PC-9 (cell line): Measurements from ENCODE around the gene HOMER2. TPM values are rescaled to one million over a fixed set of nuclear protein-coding genes. Genes with fewer than 3 reads are reported as not detected.

Source experiments
- BruUV-seq: library from RNA; stranded (reverse); fragments of 400-500 nt; replicated peaks from 2 replicates; lab custom pipeline; 2021; lab: Mats Ljungman, UMichigan
- CTCF ChIA-PET: fragments of 300-600 bp; sonication (Branson Sonifier 250); formaldehyde crosslinking; loops from one replicate; lab custom pipeline; 2022; ENCODE audit warnings: antibody characterized with exemption; lab: Charles Lee
- POLR2A ChIA-PET: fragments of 300-600 bp; sonication (Branson Sonifier 250); formaldehyde crosslinking; loops from one replicate; lab custom pipeline; 2022; ENCODE audit warnings: antibody characterized with exemption; ENCODE audit not compliant: unreplicated experiment; lab: Charles Lee
- DNase-seq, 2 experiments: peaks; one replicate each; pipeline versions ENCODE4 v3.0.0 to v3.0.0-alpha.2; 2015 to 2022; ENCODE audit warnings: mixed read lengths in 1 of 2
- H2AFZ ChIP-seq: fragments of 200-600 bp; sonication (generic); 2 replicates; pipeline ENCODE4 v1.8.1; 2017; ENCODE audit warnings: antibody characterized with exemption
- H3F3A ChIP-seq: fragments of 200-600 bp; sonication (generic); 2 replicates; pipeline ENCODE4 v1.8.1; 2017; ENCODE audit warnings: antibody characterized with exemption, mild to moderate bottlenecking, low read depth; ENCODE audit not compliant: insufficient read depth
- H3K27ac ChIP-seq: fragments of 200-600 bp; sonication (generic); 2 replicates; pipeline ENCODE4 v1.6.1; 2016; ENCODE audit warnings: mixed run types
- H3K27me3 ChIP-seq: fragments of 200-600 bp; sonication (generic); 2 replicates; pipeline ENCODE4 v1.6.1; 2016; ENCODE audit warnings: low read depth, mixed run types; ENCODE audit not compliant: insufficient read depth
- H3K36me3 ChIP-seq: fragments of 200-600 bp; sonication (generic); 2 replicates; pipeline ENCODE4 v1.6.1; 2016; ENCODE audit warnings: low read depth, mixed run types
- H3K4me1 ChIP-seq: fragments of 200-600 bp; sonication (generic); replicated peaks from 2 replicates; pipeline ENCODE4 v1.6.1; 2016; ENCODE audit warnings: mixed run types; ENCODE audit not compliant: insufficient read depth
- H3K4me2 ChIP-seq: fragments of 200-600 bp; sonication (generic); 2 replicates; pipeline ENCODE4 v1.6.1; 2017; ENCODE audit warnings: mixed run types
- H3K4me3 ChIP-seq: fragments of 200-600 bp; sonication (generic); 2 replicates; pipeline ENCODE4 v1.6.1; 2016; ENCODE audit warnings: mixed run types
- H3K79me2 ChIP-seq: fragments of 200-600 bp; sonication (generic); 2 replicates; pipeline ENCODE4 v1.6.1; 2017; ENCODE audit warnings: low read depth, mixed run types
- H3K9me2 ChIP-seq: fragments of 200-600 bp; sonication (generic); 2 replicates; pipeline ENCODE4 v1.8.1; 2017; ENCODE audit warnings: mild to moderate bottlenecking; ENCODE audit not compliant: insufficient read depth
- H3K9me3 ChIP-seq: fragments of 200-600 bp; sonication (generic); 2 replicates; pipeline ENCODE4 v1.8.1; 2016; ENCODE audit warnings: low read depth; ENCODE audit not compliant: insufficient read depth
- H4K20me1 ChIP-seq: fragments of 200-600 bp; sonication (generic); 2 replicates; pipeline ENCODE4 v1.8.1; 2017; ENCODE audit not compliant: insufficient read depth
- EZH2 ChIP-seq: fragments of 200-600 bp; sonication (generic); IDR thresholded peaks from 2 replicates; pipeline ENCODE4 v1.8.0; 2017; ENCODE audit warnings: antibody characterized with exemption, low read depth
- intact Hi-C: fragments of 100-400 bp; cut with micrococcal nuclease; formaldehyde crosslinking; loops from one replicate; pipeline ENCODE4 v1.10.0; 2022; ENCODE audit not compliant: unreplicated experiment
- total RNA-seq: library from RNA; stranded (reverse); gene quantifications from 2 replicates; pipeline ENCODE4 v1.2.3, GENCODE V29; 2021
- TF ChIP-seq, protein P1 (sequence below): fragments of 200-600 bp; sonication (generic); conservative IDR thresholded peaks from 2 replicates; pipeline ENCODE4 v1.6.1; 2017; ENCODE audit warnings: mixed run types, antibody characterized with exemption, mild to moderate bottlenecking, moderate library complexity

Gene HOMER2
- total RNA-seq, 1 experiment from 2014 or later = 15.1 TPM

DNA sequence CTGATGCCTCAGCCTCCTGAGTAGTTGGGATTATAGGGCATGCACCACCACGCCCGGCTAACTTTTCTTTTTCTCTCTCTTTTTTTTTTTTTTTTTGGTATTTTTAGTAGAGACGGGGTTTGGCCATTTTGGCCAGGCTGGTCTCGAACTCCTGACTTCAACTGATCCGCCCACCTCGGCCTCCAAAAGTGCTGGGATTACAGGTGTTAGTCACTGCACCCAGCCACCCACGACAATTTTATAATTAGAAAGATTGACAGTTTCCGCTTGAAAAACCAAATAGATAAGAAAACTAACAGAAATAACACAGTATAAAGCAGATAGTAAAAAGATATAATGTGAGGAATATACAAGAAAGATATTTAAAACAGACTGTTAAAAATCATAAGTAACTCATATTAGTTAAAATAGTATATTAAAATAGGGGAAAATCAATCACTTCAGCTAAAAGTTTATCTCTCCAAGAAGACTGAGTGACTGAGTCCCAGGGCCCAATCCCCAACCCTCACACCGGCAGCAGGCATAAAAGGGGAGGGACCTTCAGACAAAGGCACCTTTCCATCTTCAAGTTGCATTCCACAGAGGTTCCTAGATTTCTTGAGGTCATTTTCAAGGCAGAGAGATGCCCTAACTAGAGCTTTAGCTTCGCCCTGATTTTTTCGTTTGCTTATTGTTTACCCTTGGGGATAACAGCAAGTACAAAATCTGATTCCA is 144.4 kb downstream of the HOMER2 start:
- Histone ChIP-seq H3K9me2 (no peaks in the 10 kb centered on the region), H3K9me3 (no peaks in the 10 kb centered on the region), H3K4me2 (no peak overlapping the region), H2AFZ (no peak overlapping the region; the same call in 1 of the 2 replicates), H3K4me1 (peaks cover 17% of the 10 kb centered on the region), H3K27me3 (no peaks in the 10 kb centered on the region), H3K79me2 (peaks cover 29% of the 10 kb centered on the region), H3F3A (peaks cover 13% of the 10 kb centered on the region; the same call in 1 of the 2 replicates), H3K36me3 (no peaks in the 10 kb centered on the region), H3K4me3 (no peak overlapping the region), H4K20me1 (no peaks in the 10 kb centered on the region), H3K27ac (no peak overlapping the region)
- CTCF ChIA-PET = no interaction called here
- TF ChIP-seq EZH2 = no peak
- TF ChIP-seq, protein P1, sequence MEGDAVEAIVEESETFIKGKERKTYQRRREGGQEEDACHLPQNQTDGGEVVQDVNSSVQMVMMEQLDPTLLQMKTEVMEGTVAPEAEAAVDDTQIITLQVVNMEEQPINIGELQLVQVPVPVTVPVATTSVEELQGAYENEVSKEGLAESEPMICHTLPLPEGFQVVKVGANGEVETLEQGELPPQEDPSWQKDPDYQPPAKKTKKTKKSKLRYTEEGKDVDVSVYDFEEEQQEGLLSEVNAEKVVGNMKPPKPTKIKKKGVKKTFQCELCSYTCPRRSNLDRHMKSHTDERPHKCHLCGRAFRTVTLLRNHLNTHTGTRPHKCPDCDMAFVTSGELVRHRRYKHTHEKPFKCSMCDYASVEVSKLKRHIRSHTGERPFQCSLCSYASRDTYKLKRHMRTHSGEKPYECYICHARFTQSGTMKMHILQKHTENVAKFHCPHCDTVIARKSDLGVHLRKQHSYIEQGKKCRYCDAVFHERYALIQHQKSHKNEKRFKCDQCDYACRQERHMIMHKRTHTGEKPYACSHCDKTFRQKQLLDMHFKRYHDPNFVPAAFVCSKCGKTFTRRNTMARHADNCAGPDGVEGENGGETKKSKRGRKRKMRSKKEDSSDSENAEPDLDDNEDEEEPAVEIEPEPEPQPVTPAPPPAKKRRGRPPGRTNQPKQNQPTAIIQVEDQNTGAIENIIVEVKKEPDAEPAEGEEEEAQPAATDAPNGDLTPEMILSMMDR = no peak
- intact Hi-C loops = loop anchor here (2.0 kb wide), 1 partner anchor 57 kb away; no protein-coding TSS in a partner anchor
- no TSS peak for BruUV-seq
- POLR2A ChIA-PET = no interaction called here
- DNase-seq = peak in 1 of 2 experiments; percentile 9

DNA sequence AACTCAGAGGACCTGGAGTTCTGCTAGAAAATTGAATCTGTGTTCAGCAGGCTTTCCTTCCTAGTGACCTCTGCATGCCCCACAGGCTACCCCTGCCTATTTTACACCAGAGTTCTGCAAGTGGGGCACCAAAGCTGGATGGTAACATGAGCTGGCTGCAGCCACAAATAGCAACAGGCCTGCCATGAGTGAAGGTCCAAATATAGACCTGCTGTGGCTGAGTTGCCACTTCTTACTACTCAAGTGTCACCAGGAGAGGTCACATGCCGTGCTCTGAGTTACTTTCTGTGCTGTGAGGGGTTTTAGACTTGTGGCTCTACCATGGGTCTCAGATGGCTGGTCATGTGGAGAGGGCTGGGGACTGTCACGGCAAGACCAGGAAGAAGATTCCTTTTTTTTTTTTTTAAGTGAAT is 146.5 kb downstream of the HOMER2 start, which contains the start of gene FSD2:
TSS of gene FSD2 (minus strand) at position 76 of the 413 bp plus-strand sequence. CDS start 18,679 bp downstream, outside the sequence.
- BruUV-seq = no TSS peak
- no peaks in the 10 kb centered on the region; the same call in 1 of the 2 replicates for H3K4me1 ChIP-seq
- H3K27me3 ChIP-seq = peaks cover 6% of the 10 kb centered on the region; the same call in 1 of the 2 replicates
- peaks cover 9% of the 10 kb centered on the region; the same call in 1 of the 2 replicates for H3F3A ChIP-seq
- CTCF ChIA-PET = no interaction called here
- intact Hi-C loops = no loop called here
- H3K9me2 ChIP-seq = no peaks in the 10 kb centered on the region
- H4K20me1 ChIP-seq = no peaks in the 10 kb centered on the region
- no peaks in the 10 kb centered on the region for H3K36me3 ChIP-seq
- DNase-seq = no peak
- TF ChIP-seq, protein P1 = no peak
- no peak for TF ChIP-seq EZH2
- H3K27ac ChIP-seq = no peak within 1 kb of the TSS
- H2AFZ ChIP-seq = no peak within 1 kb of the TSS
- H3K4me3 ChIP-seq = no peak within 1 kb of the TSS
- POLR2A ChIA-PET = no interaction called here
- H3K79me2 ChIP-seq = peaks cover 8% of the 10 kb centered on the region
- H3K4me2 ChIP-seq = no peak within 1 kb of the TSS
- no peaks in the 10 kb centered on the region for H3K9me3 ChIP-seq

DNA sequence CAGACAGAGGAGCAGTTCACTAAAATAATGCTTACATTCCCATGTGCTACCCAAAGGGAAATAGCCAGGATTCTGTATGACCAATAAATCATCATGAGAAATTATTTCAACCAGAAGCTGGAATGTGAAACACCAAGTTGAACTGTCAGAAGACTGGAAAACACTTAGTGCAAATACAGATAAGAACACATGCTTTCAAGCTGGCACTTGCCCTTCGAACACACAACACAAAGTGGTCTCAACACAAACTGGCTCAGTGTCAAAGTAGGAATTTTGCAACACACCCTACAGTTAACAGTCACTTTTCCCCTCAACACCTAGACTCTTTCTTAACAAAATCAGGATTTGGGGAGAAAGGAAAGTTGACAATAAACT is 148.0 kb downstream of the HOMER2 start:
- no peak overlapping the region for H2AFZ ChIP-seq
- no peak for DNase-seq
- POLR2A ChIA-PET = no interaction called here
- H3K9me2 ChIP-seq = no peaks in the 10 kb centered on the region
- H3K27ac ChIP-seq = no peak overlapping the region
- intact Hi-C loops = no loop called here
- no peaks in the 10 kb centered on the region for H4K20me1 ChIP-seq
- TF ChIP-seq EZH2 = no peak
- TF ChIP-seq, protein P1 = no peak
- no peaks in the 10 kb centered on the region for H3K36me3 ChIP-seq
- no peak overlapping the region for H3K4me2 ChIP-seq
- peaks cover 11% of the 10 kb centered on the region; the same call in 1 of the 2 replicates for H3K27me3 ChIP-seq
- no peaks in the 10 kb centered on the region for H3K9me3 ChIP-seq
- no peaks in the 10 kb centered on the region for H3F3A ChIP-seq
- H3K4me3 ChIP-seq = no peak overlapping the region
- H3K79me2 ChIP-seq = no peaks in the 10 kb centered on the region
- H3K4me1 ChIP-seq = no peaks in the 10 kb centered on the region
- BruUV-seq = no TSS peak
- CTCF ChIA-PET = no interaction called here
